K562 (cell line): ENCODE results near the gene GKAP1. TPM values are rescaled to one million over a fixed set of nuclear protein-coding genes. Genes with fewer than 3 reads are reported as not detected.

Experiments
- BMI1 ChIP-seq: fragments of 150-350 bp; IDR thresholded peaks from 2 replicates; pipeline ENCODE4 v1.6.1; 2014; ENCODE audit warnings: low read length
- CCNT2 ChIP-seq: IDR thresholded peaks from 2 replicates; pipeline ENCODE4 v1.6.1; 2011; ENCODE audit warnings: borderline replicate concordance, low read depth, mild to moderate bottlenecking, moderate library complexity, mixed read lengths, low read length; ENCODE audit not compliant: insufficient read length; ENCODE audit errors: extremely low read depth
- GABPA ChIP-seq: fragments of 200-800 bp; sonication (Bioruptor generic); conservative IDR thresholded peaks from 2 replicates; pipeline ENCODE4 v1.6.1; 2016; ENCODE audit warnings: low read depth, missing genetic modification characterization, missing compliant biosample characterization
- HMGN3 ChIP-seq: IDR thresholded peaks from 2 replicates; pipeline ENCODE4 v1.6.1; 2011; ENCODE audit warnings: borderline replicate concordance, low read depth, mild to moderate bottlenecking, mixed read lengths, low read length; ENCODE audit not compliant: insufficient read length; ENCODE audit errors: extremely low read depth
- HOMEZ ChIP-seq: fragments of 250-450 bp; sonication (Bioruptor Pico); IDR thresholded peaks from 2 replicates; pipeline ENCODE4 v1.4.0; 2020; ENCODE audit warnings: mild to moderate bottlenecking, moderate library complexity
- JUND ChIP-seq, 2 experiments: IDR thresholded peaks; 2 replicates in 1 of 2; 3 replicates in 1 of 2; pipeline ENCODE4 v1.6.1; 2011; ENCODE audit warnings: borderline replicate concordance in 2 of 2, low read depth in 2 of 2, low read length in 2 of 2, improper control_type of control experiment in 1 of 2, missing biosample characterization in 1 of 2, missing genetic modification characterization in 1 of 2, missing genetic modification reagents in 1 of 2
- MAFK ChIP-seq: IDR thresholded peaks from 2 replicates; pipeline ENCODE4 v1.6.1; 2011; ENCODE audit warnings: low read length, improper control_type of control experiment
- MEIS2 ChIP-seq: fragments of 450-650 bp; IDR thresholded peaks from 2 replicates; pipeline ENCODE4 v1.6.1; 2014; ENCODE audit warnings: mild to moderate bottlenecking; ENCODE audit not compliant: partially characterized antibody
- NR0B1 ChIP-seq: fragments of 450-650 bp; IDR thresholded peaks from one replicate; pipeline ENCODE4 v1.6.1; 2018; ENCODE audit warnings: mild to moderate bottlenecking, moderate library complexity; ENCODE audit not compliant: partially characterized antibody
- PTRF ChIP-seq: fragments of 450-650 bp; IDR thresholded peaks from 2 replicates; pipeline ENCODE4 v1.6.1; 2016; ENCODE audit warnings: mild to moderate bottlenecking, missing genetic modification characterization, missing compliant biosample characterization
- TEAD1 ChIP-seq, 2 experiments: fragments of 450-650 bp in 1 of 2; sonication (generic) in 1 of 2; formaldehyde crosslinking; IDR thresholded peaks; 2 replicates each; pipeline versions ENCODE4 v1.4.0 to v1.8.0; 2020 to 2022; ENCODE audit warnings: mild to moderate bottlenecking in 2 of 2, missing genetic modification reagents in 1 of 2
- THRAP3 ChIP-seq: fragments of 450-650 bp; IDR thresholded peaks from 2 replicates; pipeline ENCODE4 v1.6.1; 2016; ENCODE audit warnings: mild to moderate bottlenecking, inconsistent platforms, borderline replicate concordance
- polyA plus RNA-seq, 8 experiments: library from polyadenylated mRNA; depleted of rRNA in 4 of 8; stranded (reverse) in 5 of 8; unstranded in 3 of 8; fragments of >200 nt; fragmentation: Nextera tagmentation in 2 of 8; fragmentation: Illumina TruSeq in 1 of 8; extraction: Ambion mirVana in 2 of 8; extraction: Trizol in 1 of 8; gene quantifications; 2 replicates each; pipeline versions ENCODE4 v1.2.1 to v1.2.3, GENCODE V29; 2011 to 2014; ENCODE audit warnings: inconsistent platforms in 1 of 8, missing spikeins in 1 of 8
- total RNA-seq, 7 experiments: library from RNA; depleted of rRNA in 6 of 7; stranded (reverse); fragments of >200 nt in 6 of 7; fragmentation: Illumina TruSeq in 2 of 7; extraction: Trizol in 2 of 7; gene quantifications; 2 replicates each; pipeline versions ENCODE4 v1.2.1 to v1.2.3, GENCODE V29; 2011 to 2021; ENCODE audit warnings: low replicate concordance in 1 of 7
- TF ChIP-seq, protein P1 (sequence below): fragments of 450-650 bp; IDR thresholded peaks from 2 replicates; pipeline ENCODE4 v1.6.1; 2017; ENCODE audit warnings: antibody characterized with exemption
- TF ChIP-seq, protein P2 (sequence below): IDR thresholded peaks from 3 replicates; pipeline ENCODE4 v1.6.1; 2011; ENCODE audit warnings: borderline replicate concordance, mild to moderate bottlenecking, moderate library complexity; ENCODE audit not compliant: insufficient read length; ENCODE audit errors: extremely low read depth
- TF ChIP-seq, protein P3 (sequence below): sonication (generic); formaldehyde crosslinking; IDR thresholded peaks from 2 replicates; pipeline ENCODE4 v1.8.0; 2022; ENCODE audit warnings: missing genetic modification reagents, mild to moderate bottlenecking, borderline replicate concordance

Gene GKAP1
- total and polyA plus RNA-seq, 9 of the 15 experiments (the other 6 are each of a cell fraction or from before 2014, with no cell fraction given), result 1.0 to 3.8 (median 2.7) TPM

GRCh38 chr9:83708515-83709158 is 108.9 kb downstream of the GKAP1 start (continued):
- peak; percentile 72 for TF ChIP-seq JUND (IDR thresholded peaks at IDR 0.05; ENCODE audit: borderline replicate concordance, low read depth, low read length)
- TF ChIP-seq JUND (tag; IDR thresholded peaks at IDR 0.05; ENCODE audit: borderline replicate concordance, low read depth, low read length), result peak; percentile 92; the same call in 2 of the 3 replicates
- TF ChIP-seq HMGN3, result no peak
- TF ChIP-seq, protein P1, sequence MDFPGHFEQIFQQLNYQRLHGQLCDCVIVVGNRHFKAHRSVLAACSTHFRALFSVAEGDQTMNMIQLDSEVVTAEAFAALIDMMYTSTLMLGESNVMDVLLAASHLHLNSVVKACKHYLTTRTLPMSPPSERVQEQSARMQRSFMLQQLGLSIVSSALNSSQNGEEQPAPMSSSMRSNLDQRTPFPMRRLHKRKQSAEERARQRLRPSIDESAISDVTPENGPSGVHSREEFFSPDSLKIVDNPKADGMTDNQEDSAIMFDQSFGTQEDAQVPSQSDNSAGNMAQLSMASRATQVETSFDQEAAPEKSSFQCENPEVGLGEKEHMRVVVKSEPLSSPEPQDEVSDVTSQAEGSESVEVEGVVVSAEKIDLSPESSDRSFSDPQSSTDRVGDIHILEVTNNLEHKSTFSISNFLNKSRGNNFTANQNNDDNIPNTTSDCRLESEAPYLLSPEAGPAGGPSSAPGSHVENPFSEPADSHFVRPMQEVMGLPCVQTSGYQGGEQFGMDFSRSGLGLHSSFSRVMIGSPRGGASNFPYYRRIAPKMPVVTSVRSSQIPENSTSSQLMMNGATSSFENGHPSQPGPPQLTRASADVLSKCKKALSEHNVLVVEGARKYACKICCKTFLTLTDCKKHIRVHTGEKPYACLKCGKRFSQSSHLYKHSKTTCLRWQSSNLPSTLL, result no peak
- no peak for TF ChIP-seq PTRF (tag)
- TF ChIP-seq HOMEZ, result no peak
- TF ChIP-seq THRAP3, result no peak
- TF ChIP-seq, protein P2, sequence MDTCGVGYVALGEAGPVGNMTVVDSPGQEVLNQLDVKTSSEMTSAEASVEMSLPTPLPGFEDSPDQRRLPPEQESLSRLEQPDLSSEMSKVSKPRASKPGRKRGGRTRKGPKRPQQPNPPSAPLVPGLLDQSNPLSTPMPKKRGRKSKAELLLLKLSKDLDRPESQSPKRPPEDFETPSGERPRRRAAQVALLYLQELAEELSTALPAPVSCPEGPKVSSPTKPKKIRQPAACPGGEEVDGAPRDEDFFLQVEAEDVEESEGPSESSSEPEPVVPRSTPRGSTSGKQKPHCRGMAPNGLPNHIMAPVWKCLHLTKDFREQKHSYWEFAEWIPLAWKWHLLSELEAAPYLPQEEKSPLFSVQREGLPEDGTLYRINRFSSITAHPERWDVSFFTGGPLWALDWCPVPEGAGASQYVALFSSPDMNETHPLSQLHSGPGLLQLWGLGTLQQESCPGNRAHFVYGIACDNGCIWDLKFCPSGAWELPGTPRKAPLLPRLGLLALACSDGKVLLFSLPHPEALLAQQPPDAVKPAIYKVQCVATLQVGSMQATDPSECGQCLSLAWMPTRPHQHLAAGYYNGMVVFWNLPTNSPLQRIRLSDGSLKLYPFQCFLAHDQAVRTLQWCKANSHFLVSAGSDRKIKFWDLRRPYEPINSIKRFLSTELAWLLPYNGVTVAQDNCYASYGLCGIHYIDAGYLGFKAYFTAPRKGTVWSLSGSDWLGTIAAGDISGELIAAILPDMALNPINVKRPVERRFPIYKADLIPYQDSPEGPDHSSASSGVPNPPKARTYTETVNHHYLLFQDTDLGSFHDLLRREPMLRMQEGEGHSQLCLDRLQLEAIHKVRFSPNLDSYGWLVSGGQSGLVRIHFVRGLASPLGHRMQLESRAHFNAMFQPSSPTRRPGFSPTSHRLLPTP, result no peak
- TF ChIP-seq NR0B1, result no peak
- TF ChIP-seq BMI1, result no peak
- TF ChIP-seq, protein P3, sequence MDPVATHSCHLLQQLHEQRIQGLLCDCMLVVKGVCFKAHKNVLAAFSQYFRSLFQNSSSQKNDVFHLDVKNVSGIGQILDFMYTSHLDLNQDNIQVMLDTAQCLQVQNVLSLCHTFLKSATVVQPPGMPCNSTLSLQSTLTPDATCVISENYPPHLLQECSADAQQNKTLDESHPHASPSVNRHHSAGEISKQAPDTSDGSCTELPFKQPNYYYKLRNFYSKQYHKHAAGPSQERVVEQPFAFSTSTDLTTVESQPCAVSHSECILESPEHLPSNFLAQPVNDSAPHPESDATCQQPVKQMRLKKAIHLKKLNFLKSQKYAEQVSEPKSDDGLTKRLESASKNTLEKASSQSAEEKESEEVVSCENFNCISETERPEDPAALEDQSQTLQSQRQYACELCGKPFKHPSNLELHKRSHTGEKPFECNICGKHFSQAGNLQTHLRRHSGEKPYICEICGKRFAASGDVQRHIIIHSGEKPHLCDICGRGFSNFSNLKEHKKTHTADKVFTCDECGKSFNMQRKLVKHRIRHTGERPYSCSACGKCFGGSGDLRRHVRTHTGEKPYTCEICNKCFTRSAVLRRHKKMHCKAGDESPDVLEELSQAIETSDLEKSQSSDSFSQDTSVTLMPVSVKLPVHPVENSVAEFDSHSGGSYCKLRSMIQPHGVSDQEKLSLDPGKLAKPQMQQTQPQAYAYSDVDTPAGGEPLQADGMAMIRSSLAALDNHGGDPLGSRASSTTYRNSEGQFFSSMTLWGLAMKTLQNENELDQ (CRISPR knock-in tag), result no peak
- TF ChIP-seq GABPA (tag), result no peak
- no peak for TF ChIP-seq MAFK
- TF ChIP-seq TEAD1 (CRISPR knock-in tag; IDR thresholded peaks at IDR 0.05), result 0 out of 4 replicates have a peak, but pooled peaks of 1 of the 2 experiments have one; percentile 4
- TF ChIP-seq MEIS2, result peak; percentile 71
- no peak for TF ChIP-seq CCNT2
